Spleen (tissue), 11 donors: ENCODE results near the gene ADORA3. TPM values are rescaled to one million over a fixed set of nuclear protein-coding genes. Genes with fewer than 3 reads are reported as not detected.

Source experiments
- DNase-seq: peaks from one replicate; pipeline ENCODE4 v3.0.0-alpha.2; 2020
- H3K27ac ChIP-seq, 8 donors: fragments of 200-600 bp; sonication (generic) in 7 of 8; 1 replicate in 4 of 8; 2 replicates in 4 of 8; pipeline versions ENCODE4 v1.5.0 to v1.8.0; 2016 to 2021; ENCODE audit warnings: inconsistent platforms in 4 of 8, mild to moderate bottlenecking in 4 of 8, moderate library complexity in 1 of 8
- H3K27me3 ChIP-seq, 7 donors: fragments of 200-600 bp; sonication (generic) in 6 of 7; replicated peaks in 1 of 7; 1 replicate in 4 of 7; 2 replicates in 3 of 7; pipeline versions ENCODE4 v1.5.0 to v1.8.0; 2016 to 2021; ENCODE audit warnings: inconsistent platforms in 3 of 7, mild to moderate bottlenecking in 1 of 7
- H3K36me3 ChIP-seq, 6 donors: fragments of 200-600 bp; sonication (generic) in 5 of 6; 1 replicate in 4 of 6; 2 replicates in 2 of 6; pipeline versions ENCODE4 v1.5.0 to v1.8.0; 2016 to 2021; ENCODE audit warnings: inconsistent platforms in 2 of 6
- H3K4me1 ChIP-seq, 6 donors: fragments of 200-600 bp; sonication (generic) in 5 of 6; 1 replicate in 3 of 6; 2 replicates in 3 of 6; pipeline versions ENCODE4 v1.5.0 to v1.8.0; 2016 to 2021; ENCODE audit warnings: inconsistent platforms in 3 of 6
- H3K4me3 ChIP-seq, 8 donors: fragments of 200-600 bp; sonication (generic) in 7 of 8; 1 replicate in 4 of 8; 2 replicates in 4 of 8; pipeline versions ENCODE4 v1.5.0 to v1.8.0; 2016 to 2021; ENCODE audit warnings: inconsistent platforms in 4 of 8, mild to moderate bottlenecking in 4 of 8, moderate library complexity in 2 of 8
- H3K9me3 ChIP-seq, 8 donors: fragments of 200-600 bp; sonication (generic) in 7 of 8; 1 replicate in 4 of 8; 2 replicates in 4 of 8; pipeline versions ENCODE4 v1.5.0 to v1.8.0; 2016 to 2021; ENCODE audit warnings: inconsistent platforms in 4 of 8
- CTCF ChIP-seq, 11 experiments: fragments of 200-600 bp in 7 of 11; fragments of 450-650 bp in 4 of 11; sonication (generic) in 4 of 11; IDR thresholded peaks in 8 of 11; conservative IDR thresholded peaks in 3 of 11; 1 replicate in 7 of 11; 2 replicates in 4 of 11; pipeline versions ENCODE4 v1.4.0 to v1.8.0; 2016 to 2021; ENCODE audit warnings: antibody characterized with exemption in 11 of 11, inconsistent platforms in 4 of 11, mild to moderate bottlenecking in 1 of 11
- POLR2A ChIP-seq, 3 donors: fragments of 450-650 bp; IDR thresholded peaks; one replicate each; pipeline ENCODE4 v1.5.1; 2017; ENCODE audit warnings: antibody characterized with exemption in 3 of 3, mild to moderate bottlenecking in 1 of 3
- POLR2AphosphoS5 ChIP-seq, 3 donors: sonication (generic); formaldehyde crosslinking; IDR thresholded peaks; one replicate each; pipeline ENCODE4 v1.5.1; 2017; ENCODE audit warnings: antibody characterized with exemption in 3 of 3
- WGBS, 5 donors: extraction: QIAGEN DNeasy Blood & Tissue Kit in 3 of 5; methylation state at CpG; one replicate each; pipeline versions ENCODE4 v1.1.5 to v1.1.7; 2013 to 2018; 5-methylcytosine and 5-hydroxymethylcytosine counted together
- intact Hi-C: fragments of 100-400 bp; cut with DNase I; formaldehyde crosslinking; loops from one replicate; pipeline ENCODE4 v1.15.0; 2023; ENCODE audit warnings: low total_unique reads
- polyA plus RNA-seq, 3 donors: library from polyadenylated mRNA; stranded (reverse); fragments of 200-250 nt; gene quantifications; one replicate each; pipeline ENCODE4 v1.2.1, GENCODE V29; 2013
- small RNA-seq, 4 donors: library from RNA; depleted of rRNA; stranded (forward); fragments of <200 nt; gene quantifications; one replicate each; pipeline ENCODE3, GENCODE V24; 2016
- total RNA-seq, 7 donors: library from RNA; depleted of rRNA in 3 of 7; stranded (reverse); fragments of >200 nt in 3 of 7; fragmentation: NEBNext Ultra II Directional in 4 of 7; extraction: Animal tissue kit (Norgen Biotek cat#: 25700) in 4 of 7; gene quantifications; one replicate each; pipeline versions ENCODE4 v1.1.0 to v1.2.1, GENCODE V29; 2016 to 2021
- donor health status: healthy with polysubstance abuse.
- donor health status: DM: no; HTN: no; CAD: no; lungs with moderate emphysema.
- donor health status: DM: no; HTN: no; CAD: no.
- donor health status: Bipolar disorder and iron deficiency.
- donor health status: healthy.
- donor health status: DM: no; HTN: no; CAD: no.
- donor health status: DM: yes; HTN: yes; CAD: no.

ADORA3 gene
- total and polyA plus RNA-seq, 10 donors: 0.37 to 11.2 (median 5.0) TPM

GRCh38 chr1:111452581-111452980, 50.9 kb downstream of the ADORA3 start:
- no peak for DNase-seq
- TF ChIP-seq POLR2A (IDR thresholded peaks at IDR 0.05): no peak
- no peak for TF ChIP-seq CTCF (IDR thresholded peaks at IDR 0.05 in 8 of 11, conservative IDR thresholded peaks at IDR 0.05 in 3 of 11)
- no peak for TF ChIP-seq POLR2AphosphoS5 (IDR thresholded peaks at IDR 0.05)
- 75 to 92% (median 89%) methylated on average over 3 of the region's 3 CpGs for WGBS, 5 donors
- H3K27ac ChIP-seq: no peak overlapping the region
- no peaks in the 10 kb centered on the region for H3K27me3 ChIP-seq
- H3K9me3 ChIP-seq: no peaks in the 10 kb centered on the region
- H3K36me3 ChIP-seq: peaks cover 0 to 65% (median 35%) of the 10 kb centered on the region in 6 donors
- peaks cover 32 to 79% (median 67%) of the 10 kb centered on the region in 6 donors for H3K4me1 ChIP-seq
- intact Hi-C loops: no loop called here
- H3K4me3 ChIP-seq: no peak overlapping the region

GRCh38 chr1:111450185-111450584, 53.2 kb downstream of the ADORA3 start:
- Histone ChIP-seq H3K4me1 (peaks cover 36 to 91% (median 74%) of the 10 kb centered on the region in 6 donors), H3K4me3 (peak overlapping the region; percentile 79 to 98 (median 92)), H3K9me3 (no peaks in the 10 kb centered on the region), H3K36me3 (peaks cover 0 to 63% (median 30%) of the 10 kb centered on the region in 6 donors), H3K27me3 (no peaks in the 10 kb centered on the region), H3K27ac (peak overlapping the region in 6 of 8 donors; percentile 85 to 91 (median 88))
- intact Hi-C loops: no loop called here
- no peak for TF ChIP-seq CTCF (IDR thresholded peaks at IDR 0.05 in 8 of 11, conservative IDR thresholded peaks at IDR 0.05 in 3 of 11)
- no peak for TF ChIP-seq POLR2A (IDR thresholded peaks at IDR 0.05)
- TF ChIP-seq POLR2AphosphoS5 (IDR thresholded peaks at IDR 0.05): no peak
- DNase-seq: no peak
- 45 to 59% (median 56%) methylated on average over 3 of the region's 3 CpGs for WGBS, 5 donors

GRCh38 chr1:111449703-111450017, 53.8 kb downstream of the ADORA3 start:
- peak overlapping the region; percentile 77 to 91 (median 88) for H3K27ac ChIP-seq
- H3K27me3 ChIP-seq: no peaks in the 10 kb centered on the region
- DNase-seq: no peak
- H3K4me3 ChIP-seq: peak overlapping the region; percentile 79 to 98 (median 92)
- no peaks in the 10 kb centered on the region for H3K9me3 ChIP-seq
- H3K4me1 ChIP-seq: peaks cover 33 to 90% (median 69%) of the 10 kb centered on the region in 6 donors
- H3K36me3 ChIP-seq: peaks cover 0 to 63% (median 30%) of the 10 kb centered on the region in 6 donors
- WGBS, 5 donors: 0 to 1% (median 0%) methylated on average over 8 of the region's 8 CpGs
- TF ChIP-seq POLR2AphosphoS5 (IDR thresholded peaks at IDR 0.05) (no peak), POLR2A (IDR thresholded peaks at IDR 0.05) (no peak), CTCF (IDR thresholded peaks at IDR 0.05 in 8 of 11, conservative IDR thresholded peaks at IDR 0.05 in 3 of 11) (no peak)
- intact Hi-C loops: no loop called here

Small RNA genes lying within 50 kb of the gene (small RNA-seq; reads per million reads assigned to genes)
- gene RNU6-792P: 0 reads per million in 4 donors

Other genes with a start within 250 kb of the ADORA3 start
- not detected for gene CHIA, start 212.8 kb downstream of the ADORA3 start, total RNA-seq
- gene CHIA, start 212.8 kb downstream of the ADORA3 start, polyA plus RNA-seq: under 1 TPM in 1 of 3 donors, not detected in 2; 0.14 TPM
- gene OVGP1, start 75.9 kb downstream of the ADORA3 start, total RNA-seq: 10 to 100 TPM in 1 of 7 donors, 1 to 10 TPM in 6; 2.2 to 10.7 (median 3.7) TPM
- 1 to 10 TPM; 3.0 to 6.7 (median 3.5) TPM for gene OVGP1, start 75.9 kb downstream of the ADORA3 start, polyA plus RNA-seq
- 10 to 100 TPM; 25.4 to 36.6 (median 34.9) TPM for gene WDR77, start 54.4 kb downstream of the ADORA3 start, total RNA-seq
- 10 to 100 TPM; 24.8 to 34.5 (median 31.7) TPM for gene WDR77, start 54.4 kb downstream of the ADORA3 start, polyA plus RNA-seq
- gene ATP5PB, start 54.2 kb downstream of the ADORA3 start, total RNA-seq: 100 to 1,000 TPM; 124 to 168 (median 143) TPM
- 100 to 1,000 TPM; 204 to 277 (median 262) TPM for gene ATP5PB, start 54.2 kb downstream of the ADORA3 start, polyA plus RNA-seq
- 100 to 1,000 TPM in 5 of 7 donors, 10 to 100 TPM in 2; 53.5 to 161 (median 121) TPM for gene C1orf162, start 29.6 kb downstream of the ADORA3 start, total RNA-seq
- gene C1orf162, start 29.6 kb downstream of the ADORA3 start, polyA plus RNA-seq: 100 to 1,000 TPM in 2 of 3 donors, 10 to 100 TPM in 1; 98.9 to 132 (median 126) TPM
- gene TMIGD3, start within 50 bp of the ADORA3 start, total RNA-seq: 10 to 100 TPM in 4 of 7 donors, 1 to 10 TPM in 3; 1.6 to 33.4 (median 11.9) TPM
- 10 to 100 TPM in 1 of 3 donors, 1 to 10 TPM in 2; 5.6 to 32.7 (median 6.2) TPM for gene TMIGD3, start within 50 bp of the ADORA3 start, polyA plus RNA-seq
- 100 to 1,000 TPM in 5 of 7 donors, 10 to 100 TPM in 2; 83.3 to 125 (median 113) TPM for gene RAP1A, start 116.2 kb upstream of the ADORA3 start, total RNA-seq
- 100 to 1,000 TPM in 1 of 3 donors, 10 to 100 TPM in 2; 93.6 to 106 (median 99.3) TPM for gene RAP1A, start 116.2 kb upstream of the ADORA3 start, polyA plus RNA-seq
- gene INKA2, start 235.8 kb upstream of the ADORA3 start, total RNA-seq: 10 to 100 TPM in 2 of 7 donors, 1 to 10 TPM in 5; 6.0 to 12.5 (median 8.0) TPM
- gene INKA2, start 235.8 kb upstream of the ADORA3 start, polyA plus RNA-seq: 1 to 10 TPM in 2 of 3 donors, under 1 TPM in 1; 0.41 to 1.3 (median 1.0) TPM